Liver (tissue), 9 donors: ENCODE data around the gene ZNF629. TPM values are rescaled to one million over a fixed set of nuclear protein-coding genes. Genes with fewer than 3 reads are reported as not detected.
"Not testable (repeated sequence)": the region's sequence is repeated elsewhere in the genome, so short reads cannot be mapped to it uniquely, and the experiment has no call there.

Experiments used
- DNase-seq: peaks from one replicate; pipeline ENCODE4 v3.0.0-alpha.2; 2017; ENCODE audit warnings: low spot score
- H3K27ac ChIP-seq, 2 donors: one replicate each; pipeline ENCODE4 v1.7.0; 2013; ENCODE audit warnings: inconsistent platforms in 2 of 2, low read length in 2 of 2, control low read depth in 1 of 2, low read depth in 1 of 2, mild to moderate bottlenecking in 1 of 2
- H3K27me3 ChIP-seq, 4 donors: one replicate each; pipeline versions ENCODE4 v1.6.1 to v1.7.0; 2013; ENCODE audit warnings: low read length in 3 of 4, inconsistent platforms in 1 of 4, mild to moderate bottlenecking in 1 of 4, moderate library complexity in 1 of 4; ENCODE audit not compliant: control insufficient read depth in 4 of 4, insufficient read depth in 4 of 4
- H3K36me3 ChIP-seq, 4 donors: one replicate each; pipeline versions ENCODE4 v1.6.1 to v1.7.0; 2013; ENCODE audit warnings: low read length in 3 of 4, mild to moderate bottlenecking in 3 of 4, low read depth in 1 of 4, moderate library complexity in 1 of 4; ENCODE audit not compliant: control insufficient read depth in 4 of 4, insufficient read depth in 3 of 4
- H3K4me1 ChIP-seq, 4 donors: one replicate each; pipeline versions ENCODE4 v1.6.1 to v1.7.0; 2013; ENCODE audit warnings: low read length in 3 of 4, mild to moderate bottlenecking in 3 of 4, moderate library complexity in 1 of 4; ENCODE audit not compliant: control insufficient read depth in 4 of 4, insufficient read depth in 4 of 4
- H3K4me3 ChIP-seq, 3 donors: one replicate each; pipeline versions ENCODE4 v1.6.1 to v1.7.0; 2013; ENCODE audit warnings: low read length in 3 of 3, control low read depth in 1 of 3, low read depth in 1 of 3, mild to moderate bottlenecking in 1 of 3
- H3K9ac ChIP-seq, 2 donors: one replicate each; pipeline ENCODE4 v1.7.0; 2013; ENCODE audit warnings: low read length in 2 of 2, mild to moderate bottlenecking in 2 of 2, moderate library complexity in 2 of 2, control low read depth in 1 of 2, low read depth in 1 of 2
- H3K9me3 ChIP-seq, 4 donors: one replicate each; pipeline versions ENCODE4 v1.6.1 to v1.7.0; 2013; ENCODE audit warnings: low read length in 3 of 4; ENCODE audit not compliant: control insufficient read depth in 4 of 4
- FOXA1 ChIP-seq: IDR thresholded peaks from 2 replicates; pipeline ENCODE4 v1.6.1; 2016; ENCODE audit warnings: antibody characterized with exemption
- FOXA2 ChIP-seq: IDR thresholded peaks from 2 replicates; pipeline ENCODE4 v1.6.1; 2016; ENCODE audit warnings: antibody characterized with exemption
- HNF4A ChIP-seq, 2 donors: conservative IDR thresholded peaks; 2 replicates each; pipeline ENCODE4 v1.6.1; 2016; ENCODE audit warnings: antibody characterized with exemption in 2 of 2, mild to moderate bottlenecking in 2 of 2
- HNF4G ChIP-seq: IDR thresholded peaks from 2 replicates; pipeline ENCODE4 v1.6.1; 2016; ENCODE audit warnings: antibody characterized with exemption
- RXRA ChIP-seq, 2 donors: IDR thresholded peaks; 2 replicates each; pipeline ENCODE4 v1.6.1; 2017 to 2018; ENCODE audit warnings: antibody characterized with exemption in 2 of 2, mild to moderate bottlenecking in 1 of 2
- SP1 ChIP-seq: IDR thresholded peaks from 2 replicates; pipeline ENCODE4 v1.6.1; 2018; ENCODE audit warnings: antibody characterized with exemption, mild to moderate bottlenecking
- YY1 ChIP-seq: IDR thresholded peaks from 2 replicates; pipeline ENCODE4 v1.6.1; 2016; ENCODE audit warnings: antibody characterized with exemption, mild to moderate bottlenecking
- WGBS: extraction: QIAGEN DNeasy Blood & Tissue Kit; methylation state at CpG from one replicate; pipeline ENCODE4 v1.1.7; 2013; 5-methylcytosine and 5-hydroxymethylcytosine counted together
- polyA plus RNA-seq, 2 donors: library from polyadenylated mRNA; stranded (reverse) in 1 of 2; unstranded in 1 of 2; fragments of 200-250 nt in 1 of 2; fragments of >200 nt in 1 of 2; fragmentation: Nextera tagmentation in 1 of 2; extraction: Ambion mirVana in 1 of 2; gene quantifications; one replicate each; pipeline versions ENCODE4 v1.2.1 to v1.2.3, GENCODE V29; 2013 to 2015
- total RNA-seq, 2 donors: library from RNA; depleted of rRNA; stranded (reverse); fragments of >200 nt; gene quantifications; one replicate each; pipeline ENCODE4 v1.2.3, GENCODE V29; 2014
- TF ChIP-seq, protein P1 (sequence below): IDR thresholded peaks from 2 replicates; pipeline ENCODE4 v1.6.1; 2016; ENCODE audit warnings: antibody characterized with exemption
- TF ChIP-seq, protein P2 (sequence below): IDR thresholded peaks from 2 replicates; pipeline ENCODE4 v1.6.1; 2016; ENCODE audit warnings: antibody characterized with exemption
- TF ChIP-seq, protein P3 (sequence below): IDR thresholded peaks from 2 replicates; pipeline ENCODE4 v1.6.1; 2016; ENCODE audit warnings: antibody characterized with exemption, mild to moderate bottlenecking
- TF ChIP-seq, protein P4 (sequence below): fragments of 150-350 bp; IDR thresholded peaks from 2 replicates; pipeline ENCODE4 v1.5.1; 2017; ENCODE audit warnings: improper control_type of control experiment, low read depth, low read length; ENCODE audit not compliant: missing input control
- donor health status: healthy.
- donor health status: healthy.
- donor health status: healthy.
- donor health status: healthy.
- donor health status: healthy.

ZNF629 gene
- total and polyA plus RNA-seq, 4 donors = 0.86 to 4.2 (median 3.4) TPM

DNA sequence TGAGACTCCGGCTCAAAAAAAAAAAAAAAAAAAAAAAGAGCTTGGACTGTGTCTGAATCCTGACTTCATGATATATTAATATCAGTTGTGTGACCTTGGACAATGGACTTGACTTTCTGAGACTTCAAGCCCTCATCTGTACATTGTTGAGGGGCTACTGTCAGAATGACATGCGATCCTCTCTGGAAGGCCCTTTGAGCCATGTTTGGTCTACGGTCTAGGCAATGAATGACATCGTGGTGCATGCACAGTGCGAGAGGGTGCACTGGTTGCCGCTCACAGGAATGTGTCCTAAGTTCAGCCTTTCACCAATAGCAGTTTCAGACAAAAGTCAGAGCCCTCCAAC is 43.0 kb upstream of the ZNF629 start:
- no peaks in the 10 kb centered on the region for H3K9me3 ChIP-seq
- no peak overlapping the region for H3K4me3 ChIP-seq
- 92% methylated on average over 6 of the region's 6 CpGs for WGBS
- TF ChIP-seq, protein P1, sequence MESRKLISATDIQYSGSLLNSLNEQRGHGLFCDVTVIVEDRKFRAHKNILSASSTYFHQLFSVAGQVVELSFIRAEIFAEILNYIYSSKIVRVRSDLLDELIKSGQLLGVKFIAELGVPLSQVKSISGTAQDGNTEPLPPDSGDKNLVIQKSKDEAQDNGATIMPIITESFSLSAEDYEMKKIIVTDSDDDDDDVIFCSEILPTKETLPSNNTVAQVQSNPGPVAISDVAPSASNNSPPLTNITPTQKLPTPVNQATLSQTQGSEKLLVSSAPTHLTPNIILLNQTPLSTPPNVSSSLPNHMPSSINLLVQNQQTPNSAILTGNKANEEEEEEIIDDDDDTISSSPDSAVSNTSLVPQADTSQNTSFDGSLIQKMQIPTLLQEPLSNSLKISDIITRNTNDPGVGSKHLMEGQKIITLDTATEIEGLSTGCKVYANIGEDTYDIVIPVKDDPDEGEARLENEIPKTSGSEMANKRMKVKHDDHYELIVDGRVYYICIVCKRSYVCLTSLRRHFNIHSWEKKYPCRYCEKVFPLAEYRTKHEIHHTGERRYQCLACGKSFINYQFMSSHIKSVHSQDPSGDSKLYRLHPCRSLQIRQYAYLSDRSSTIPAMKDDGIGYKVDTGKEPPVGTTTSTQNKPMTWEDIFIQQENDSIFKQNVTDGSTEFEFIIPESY = no peak
- TF ChIP-seq FOXA2 (no peak), YY1 (no peak), HNF4A (conservative IDR thresholded peaks at IDR 0.05) (no peak)
- no peak overlapping the region for H3K9ac ChIP-seq
- no peaks in the 10 kb centered on the region for H3K36me3 ChIP-seq
- no peak for DNase-seq
- H3K27ac ChIP-seq = no peak overlapping the region
- no peaks in the 10 kb centered on the region for H3K27me3 ChIP-seq
- no peaks in the 10 kb centered on the region for H3K4me1 ChIP-seq

DNA sequence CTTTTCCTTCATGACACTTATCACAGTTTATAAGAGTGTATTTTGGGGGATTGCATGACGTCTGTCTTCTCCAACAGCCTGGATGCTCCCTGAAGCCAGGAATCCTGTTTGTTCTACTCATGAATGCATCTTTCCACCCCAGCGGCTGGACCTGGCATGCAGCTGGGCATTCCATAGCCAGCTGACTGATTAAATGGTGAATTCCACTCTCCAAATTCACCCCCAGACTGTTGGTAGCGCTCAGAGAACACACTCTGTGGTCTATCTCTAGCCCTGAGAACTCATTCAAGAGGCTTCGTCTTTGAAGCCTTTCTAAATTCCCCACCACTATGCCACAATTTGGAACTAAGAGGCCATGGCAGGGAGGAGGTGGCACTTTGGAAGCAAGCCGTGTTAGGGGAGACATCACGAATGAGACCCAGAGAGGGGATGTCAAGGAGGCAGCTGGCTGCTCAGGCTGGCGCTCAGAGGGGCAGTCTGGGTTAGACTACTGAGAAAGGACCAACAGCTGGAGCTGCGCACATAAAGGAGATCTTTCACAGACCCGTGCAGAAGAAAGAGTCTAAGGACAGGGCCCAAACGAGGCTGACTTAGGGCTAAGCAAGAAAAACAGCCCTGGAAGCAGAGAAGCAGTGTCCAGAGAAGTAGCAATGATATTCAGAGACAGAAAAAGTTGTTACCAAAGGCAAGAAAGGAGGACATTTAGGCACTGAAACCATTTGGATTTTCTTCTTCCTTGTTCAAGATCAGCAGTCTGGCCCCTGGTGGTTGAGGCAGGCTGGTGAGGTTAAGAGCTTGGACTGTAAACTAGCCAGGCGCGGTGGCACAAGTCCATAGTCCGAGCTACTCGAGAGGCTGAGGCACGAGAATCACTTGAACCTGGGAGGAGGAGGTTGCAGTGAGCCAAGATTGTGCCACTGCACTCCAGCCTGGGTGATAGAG is 42.4 kb upstream of the ZNF629 start:
- Histone ChIP-seq H3K36me3 (no peaks in the 10 kb centered on the region), H3K27ac (no peak overlapping the region), H3K4me3 (no peak overlapping the region), H3K4me1 (no peaks in the 10 kb centered on the region), H3K27me3 (no peaks in the 10 kb centered on the region), H3K9me3 (no peaks in the 10 kb centered on the region), H3K9ac (no peak overlapping the region)
- 81% methylated on average over 15 of the region's 15 CpGs for WGBS
- DNase-seq = no peak
- TF ChIP-seq RXRA (IDR thresholded peaks at IDR 0.05) (no peak), YY1 (no peak), HNF4A (conservative IDR thresholded peaks at IDR 0.05) (peak in 1 of 2 donors; percentile 6)
- TF ChIP-seq, protein P2, sequence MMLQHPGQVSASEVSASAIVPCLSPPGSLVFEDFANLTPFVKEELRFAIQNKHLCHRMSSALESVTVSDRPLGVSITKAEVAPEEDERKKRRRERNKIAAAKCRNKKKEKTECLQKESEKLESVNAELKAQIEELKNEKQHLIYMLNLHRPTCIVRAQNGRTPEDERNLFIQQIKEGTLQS = no peak

DNA sequence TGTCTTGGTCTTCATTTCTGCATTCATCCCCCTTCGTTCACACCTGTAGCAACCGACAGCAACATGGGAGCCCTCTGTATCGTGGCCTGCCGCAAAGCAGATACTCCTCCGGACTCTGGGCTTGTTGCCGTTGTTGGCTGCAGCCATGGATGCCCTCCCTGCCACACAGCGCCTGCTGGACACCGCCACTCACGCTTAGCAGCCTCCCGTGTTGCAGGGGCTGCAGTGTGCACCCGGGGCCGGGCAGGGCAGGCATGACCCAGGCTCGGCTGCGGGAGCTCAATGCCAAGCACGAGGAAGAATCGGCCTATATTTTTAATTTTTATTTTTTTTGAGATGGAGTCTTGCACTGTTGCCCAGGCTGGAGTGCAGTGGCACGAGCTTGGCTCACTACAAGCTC is 34.9 kb upstream of the ZNF629 start:
- Histone ChIP-seq H3K27me3 (no peaks in the 10 kb centered on the region), H3K36me3 (no peaks in the 10 kb centered on the region), H3K27ac (no peak overlapping the region), H3K9ac (no peak overlapping the region), H3K9me3 (no peaks in the 10 kb centered on the region), H3K4me3 (no peak overlapping the region), H3K4me1 (no peaks in the 10 kb centered on the region)
- WGBS = 93% methylated on average over 17 of the region's 17 CpGs
- TF ChIP-seq, protein P3, sequence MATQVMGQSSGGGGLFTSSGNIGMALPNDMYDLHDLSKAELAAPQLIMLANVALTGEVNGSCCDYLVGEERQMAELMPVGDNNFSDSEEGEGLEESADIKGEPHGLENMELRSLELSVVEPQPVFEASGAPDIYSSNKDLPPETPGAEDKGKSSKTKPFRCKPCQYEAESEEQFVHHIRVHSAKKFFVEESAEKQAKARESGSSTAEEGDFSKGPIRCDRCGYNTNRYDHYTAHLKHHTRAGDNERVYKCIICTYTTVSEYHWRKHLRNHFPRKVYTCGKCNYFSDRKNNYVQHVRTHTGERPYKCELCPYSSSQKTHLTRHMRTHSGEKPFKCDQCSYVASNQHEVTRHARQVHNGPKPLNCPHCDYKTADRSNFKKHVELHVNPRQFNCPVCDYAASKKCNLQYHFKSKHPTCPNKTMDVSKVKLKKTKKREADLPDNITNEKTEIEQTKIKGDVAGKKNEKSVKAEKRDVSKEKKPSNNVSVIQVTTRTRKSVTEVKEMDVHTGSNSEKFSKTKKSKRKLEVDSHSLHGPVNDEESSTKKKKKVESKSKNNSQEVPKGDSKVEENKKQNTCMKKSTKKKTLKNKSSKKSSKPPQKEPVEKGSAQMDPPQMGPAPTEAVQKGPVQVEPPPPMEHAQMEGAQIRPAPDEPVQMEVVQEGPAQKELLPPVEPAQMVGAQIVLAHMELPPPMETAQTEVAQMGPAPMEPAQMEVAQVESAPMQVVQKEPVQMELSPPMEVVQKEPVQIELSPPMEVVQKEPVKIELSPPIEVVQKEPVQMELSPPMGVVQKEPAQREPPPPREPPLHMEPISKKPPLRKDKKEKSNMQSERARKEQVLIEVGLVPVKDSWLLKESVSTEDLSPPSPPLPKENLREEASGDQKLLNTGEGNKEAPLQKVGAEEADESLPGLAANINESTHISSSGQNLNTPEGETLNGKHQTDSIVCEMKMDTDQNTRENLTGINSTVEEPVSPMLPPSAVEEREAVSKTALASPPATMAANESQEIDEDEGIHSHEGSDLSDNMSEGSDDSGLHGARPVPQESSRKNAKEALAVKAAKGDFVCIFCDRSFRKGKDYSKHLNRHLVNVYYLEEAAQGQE = no peak
- TF ChIP-seq SP1 (no peak), YY1 (no peak), FOXA1 (no peak), HNF4G (no peak)
- TF ChIP-seq, protein P4, sequence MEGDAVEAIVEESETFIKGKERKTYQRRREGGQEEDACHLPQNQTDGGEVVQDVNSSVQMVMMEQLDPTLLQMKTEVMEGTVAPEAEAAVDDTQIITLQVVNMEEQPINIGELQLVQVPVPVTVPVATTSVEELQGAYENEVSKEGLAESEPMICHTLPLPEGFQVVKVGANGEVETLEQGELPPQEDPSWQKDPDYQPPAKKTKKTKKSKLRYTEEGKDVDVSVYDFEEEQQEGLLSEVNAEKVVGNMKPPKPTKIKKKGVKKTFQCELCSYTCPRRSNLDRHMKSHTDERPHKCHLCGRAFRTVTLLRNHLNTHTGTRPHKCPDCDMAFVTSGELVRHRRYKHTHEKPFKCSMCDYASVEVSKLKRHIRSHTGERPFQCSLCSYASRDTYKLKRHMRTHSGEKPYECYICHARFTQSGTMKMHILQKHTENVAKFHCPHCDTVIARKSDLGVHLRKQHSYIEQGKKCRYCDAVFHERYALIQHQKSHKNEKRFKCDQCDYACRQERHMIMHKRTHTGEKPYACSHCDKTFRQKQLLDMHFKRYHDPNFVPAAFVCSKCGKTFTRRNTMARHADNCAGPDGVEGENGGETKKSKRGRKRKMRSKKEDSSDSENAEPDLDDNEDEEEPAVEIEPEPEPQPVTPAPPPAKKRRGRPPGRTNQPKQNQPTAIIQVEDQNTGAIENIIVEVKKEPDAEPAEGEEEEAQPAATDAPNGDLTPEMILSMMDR = no peak
- DNase-seq = no peak

DNA sequence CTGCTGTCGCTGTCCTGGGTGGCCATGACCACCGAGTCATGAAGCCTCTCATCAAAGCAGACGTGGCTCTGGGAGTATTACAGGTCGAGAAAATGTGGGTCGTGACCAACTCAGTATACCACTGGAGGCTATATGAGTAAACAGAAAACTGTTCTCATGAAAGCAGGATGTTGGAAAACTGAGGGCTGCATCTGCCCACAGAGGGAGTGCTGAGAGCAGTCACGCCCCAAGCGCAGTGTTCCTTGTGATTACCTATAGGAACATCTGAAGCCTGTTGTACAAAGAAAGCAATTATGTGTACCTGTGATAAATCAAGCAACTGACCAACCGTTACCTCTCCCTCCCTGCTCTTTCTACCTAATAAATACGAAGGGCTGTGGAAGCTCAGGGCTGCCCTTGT is 34.4 kb upstream of the ZNF629 start:
- not testable (repeated sequence) for H3K36me3 ChIP-seq, DNase-seq
- 80% methylated on average over 9 of the region's 9 CpGs for WGBS

More for the DNA sequence above, 34.4 kb upstream of the ZNF629 start:
- not testable (repeated sequence) for H3K9ac ChIP-seq, H3K27me3 ChIP-seq, H3K4me1 ChIP-seq, H3K4me3 ChIP-seq, H3K9me3 ChIP-seq, H3K27ac ChIP-seq
